IPS-11a (cell line): ENCODE data around the gene WNK2.

Experiments
- H3K4me3 ChIP-seq: one replicate; pipeline ENCODE4 v1.5.1; 2013; ENCODE audit warnings: low read depth, low read length, control low read depth

The WNK2 gene

GRCh38 chr9:93303258-93303771 is 119.4 kb downstream of the WNK2 start:
- no peak overlapping the region for H3K4me3 ChIP-seq

GRCh38 chr9:93303806-93304573 is 120.1 kb downstream of the WNK2 start:
- H3K4me3 ChIP-seq: no peak overlapping the region

- H3K4me3 ChIP-seq: no peak overlapping the region
Measured at GRCh38 chr9:93304574-93305496, 120.9 kb downstream of the WNK2 start.

- H3K4me3 ChIP-seq: no peak overlapping the region
Measured at GRCh38 chr9:93305497-93306020, 121.6 kb downstream of the WNK2 start.

GRCh38 chr9:93306081-93306480 is 122.1 kb downstream of the WNK2 start:
- H3K4me3 ChIP-seq: no peak overlapping the region

- no peak overlapping the region for H3K4me3 ChIP-seq
Measured at GRCh38 chr9:93306579-93307091, 122.7 kb downstream of the WNK2 start.

- no peak overlapping the region for H3K4me3 ChIP-seq
Measured at GRCh38 chr9:93307468-93308157, 123.7 kb downstream of the WNK2 start.

- no peak overlapping the region for H3K4me3 ChIP-seq
Measured at GRCh38 chr9:93308158-93308602, 124.2 kb downstream of the WNK2 start.

- no peak overlapping the region for H3K4me3 ChIP-seq
Measured at GRCh38 chr9:93308676-93309075, 124.7 kb downstream of the WNK2 start.

- no peak overlapping the region for H3K4me3 ChIP-seq
Measured at GRCh38 chr9:93309889-93310425, 126.0 kb downstream of the WNK2 start.

- no peak overlapping the region for H3K4me3 ChIP-seq
Measured at GRCh38 chr9:93315118-93315517, 131.2 kb downstream of the WNK2 start.

GRCh38 chr9:93315960-93316359 is 132.0 kb downstream of the WNK2 start:
- no peak overlapping the region for H3K4me3 ChIP-seq

GRCh38 chr9:93316726-93317494 is 133.0 kb downstream of the WNK2 start:
- no peak overlapping the region for H3K4me3 ChIP-seq

- no peak overlapping the region for H3K4me3 ChIP-seq
Measured at GRCh38 chr9:93317495-93318094, 133.7 kb downstream of the WNK2 start.

- no peak overlapping the region for H3K4me3 ChIP-seq
Measured at GRCh38 chr9:93318480-93318879, 134.5 kb downstream of the WNK2 start.

GRCh38 chr9:93319301-93319991 is 135.5 kb downstream of the WNK2 start:
- H3K4me3 ChIP-seq: no peak overlapping the region

- no peak overlapping the region for H3K4me3 ChIP-seq
Measured at GRCh38 chr9:93319992-93320500, 136.1 kb downstream of the WNK2 start.

GRCh38 chr9:93320591-93321219 is 136.8 kb downstream of the WNK2 start:
- no peak overlapping the region for H3K4me3 ChIP-seq
